DOHH2 (cell line): Measurements from ENCODE around the gene NRCAM.

Experiments used
- H3F3A ChIP-seq: fragments of 200-600 bp; sonication (generic), shearing (Covaris generic); 2 replicates; pipeline ENCODE4 v1.6.0; 2016; ENCODE audit warnings: antibody characterized with exemption, mild to moderate bottlenecking; ENCODE audit not compliant: control insufficient read depth, insufficient read depth
- H3K27ac ChIP-seq: fragments of 200-600 bp; sonication (generic); 2 replicates; pipeline ENCODE4 v1.5.1; 2014; ENCODE audit warnings: low read depth, mild to moderate bottlenecking, low read length, moderate library complexity
- H3K27me3 ChIP-seq: fragments of 200-600 bp; sonication (generic); 2 replicates; pipeline ENCODE4 v1.6.1; 2014; ENCODE audit warnings: mild to moderate bottlenecking, low read length, mixed read lengths; ENCODE audit not compliant: control insufficient read depth
- H3K36me3 ChIP-seq: fragments of 200-600 bp; sonication (generic); 2 replicates; pipeline ENCODE4 v1.6.1; 2014; ENCODE audit warnings: mild to moderate bottlenecking, low read length, moderate library complexity, mixed read lengths; ENCODE audit not compliant: control insufficient read depth
- H3K4me1 ChIP-seq: fragments of 200-600 bp; sonication (generic); 2 replicates; pipeline ENCODE4 v1.6.1; 2014; ENCODE audit warnings: mild to moderate bottlenecking, low read length, mixed read lengths; ENCODE audit not compliant: control insufficient read depth
- H3K4me2 ChIP-seq: fragments of 200-600 bp; sonication (generic); 2 replicates; pipeline ENCODE4 v1.6.0; 2014; ENCODE audit warnings: mild to moderate bottlenecking, low read length, moderate library complexity
- H3K4me3 ChIP-seq: fragments of 200-600 bp; sonication (generic); 2 replicates; pipeline ENCODE4 v1.5.1; 2014; ENCODE audit warnings: mild to moderate bottlenecking, low read length, mixed read lengths
- H3K79me2 ChIP-seq: fragments of 200-600 bp; sonication (generic); 2 replicates; pipeline ENCODE4 v1.6.1; 2014; ENCODE audit warnings: mild to moderate bottlenecking, low read length, mixed read lengths; ENCODE audit not compliant: control insufficient read depth
- H3K9me2 ChIP-seq: fragments of 200-600 bp; sonication (generic); replicated peaks from 2 replicates; pipeline ENCODE4 v1.6.1; 2014; ENCODE audit warnings: mild to moderate bottlenecking, low read length, mixed read lengths; ENCODE audit not compliant: control insufficient read depth
- H3K9me3 ChIP-seq: fragments of 200-600 bp; sonication (generic); 2 replicates; pipeline ENCODE4 v1.6.1; 2014; ENCODE audit warnings: antibody characterized with exemption, low read length, mixed read lengths; ENCODE audit not compliant: control insufficient read depth, insufficient read depth
- H4K20me1 ChIP-seq: fragments of 200-600 bp; sonication (generic); 2 replicates; pipeline ENCODE4 v1.6.0; 2014; ENCODE audit warnings: low read depth, mild to moderate bottlenecking, antibody characterized with exemption, low read length, moderate library complexity; ENCODE audit not compliant: control insufficient read depth, insufficient read depth
- EZH2phosphoT487 ChIP-seq: fragments of 200-600 bp; sonication (generic); IDR thresholded peaks from 2 replicates; pipeline ENCODE4 v1.6.1; 2017; ENCODE audit warnings: borderline replicate concordance, mild to moderate bottlenecking, antibody characterized with exemption, low read length, moderate library complexity, mixed read lengths
- TF ChIP-seq, protein P1 (sequence below): fragments of 200-600 bp; sonication (generic); IDR thresholded peaks from one replicate; pipeline ENCODE4 v1.5.1; 2014; ENCODE audit warnings: antibody characterized with exemption, mild to moderate bottlenecking, low read depth, low read length; ENCODE audit not compliant: poor library complexity, severe bottlenecking

NRCAM gene

DNA sequence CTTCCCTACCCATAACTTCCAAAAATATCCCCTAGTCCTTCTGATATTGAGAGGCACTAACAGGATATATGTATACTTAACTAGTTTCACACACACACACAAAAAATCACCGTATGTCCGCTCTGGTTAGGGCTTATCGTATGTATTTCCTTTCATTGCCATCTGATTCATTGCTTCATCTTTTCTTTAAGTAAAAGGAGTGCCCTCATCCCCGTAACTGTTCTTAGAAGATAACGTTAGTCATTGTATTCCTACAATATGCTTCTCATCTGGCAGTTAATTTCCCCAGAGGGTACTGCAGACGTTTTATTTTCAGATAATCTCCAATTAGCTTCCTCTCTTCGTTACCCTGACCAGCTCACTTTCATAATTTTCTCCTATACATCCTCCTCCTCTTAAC lies 37.3 kb downstream of the NRCAM start:
- TF ChIP-seq, protein P1, sequence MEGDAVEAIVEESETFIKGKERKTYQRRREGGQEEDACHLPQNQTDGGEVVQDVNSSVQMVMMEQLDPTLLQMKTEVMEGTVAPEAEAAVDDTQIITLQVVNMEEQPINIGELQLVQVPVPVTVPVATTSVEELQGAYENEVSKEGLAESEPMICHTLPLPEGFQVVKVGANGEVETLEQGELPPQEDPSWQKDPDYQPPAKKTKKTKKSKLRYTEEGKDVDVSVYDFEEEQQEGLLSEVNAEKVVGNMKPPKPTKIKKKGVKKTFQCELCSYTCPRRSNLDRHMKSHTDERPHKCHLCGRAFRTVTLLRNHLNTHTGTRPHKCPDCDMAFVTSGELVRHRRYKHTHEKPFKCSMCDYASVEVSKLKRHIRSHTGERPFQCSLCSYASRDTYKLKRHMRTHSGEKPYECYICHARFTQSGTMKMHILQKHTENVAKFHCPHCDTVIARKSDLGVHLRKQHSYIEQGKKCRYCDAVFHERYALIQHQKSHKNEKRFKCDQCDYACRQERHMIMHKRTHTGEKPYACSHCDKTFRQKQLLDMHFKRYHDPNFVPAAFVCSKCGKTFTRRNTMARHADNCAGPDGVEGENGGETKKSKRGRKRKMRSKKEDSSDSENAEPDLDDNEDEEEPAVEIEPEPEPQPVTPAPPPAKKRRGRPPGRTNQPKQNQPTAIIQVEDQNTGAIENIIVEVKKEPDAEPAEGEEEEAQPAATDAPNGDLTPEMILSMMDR: no peak
- no peak for TF ChIP-seq EZH2phosphoT487
- H3F3A ChIP-seq: peaks cover 17% of the 10 kb centered on the region
- H3K4me2 ChIP-seq: no peak overlapping the region
- no peak overlapping the region for H3K4me3 ChIP-seq
- peaks cover 43% of the 10 kb centered on the region for H3K4me1 ChIP-seq
- no peaks in the 10 kb centered on the region for H3K36me3 ChIP-seq
- H3K27me3 ChIP-seq: peaks cover 82% of the 10 kb centered on the region
- no peaks in the 10 kb centered on the region for H3K9me2 ChIP-seq
- H3K27ac ChIP-seq: no peak overlapping the region
- no peaks in the 10 kb centered on the region for H3K79me2 ChIP-seq
- peaks cover 7% of the 10 kb centered on the region; the same call in 1 of the 2 replicates for H4K20me1 ChIP-seq
- H3K9me3 ChIP-seq: no peaks in the 10 kb centered on the region

DNA sequence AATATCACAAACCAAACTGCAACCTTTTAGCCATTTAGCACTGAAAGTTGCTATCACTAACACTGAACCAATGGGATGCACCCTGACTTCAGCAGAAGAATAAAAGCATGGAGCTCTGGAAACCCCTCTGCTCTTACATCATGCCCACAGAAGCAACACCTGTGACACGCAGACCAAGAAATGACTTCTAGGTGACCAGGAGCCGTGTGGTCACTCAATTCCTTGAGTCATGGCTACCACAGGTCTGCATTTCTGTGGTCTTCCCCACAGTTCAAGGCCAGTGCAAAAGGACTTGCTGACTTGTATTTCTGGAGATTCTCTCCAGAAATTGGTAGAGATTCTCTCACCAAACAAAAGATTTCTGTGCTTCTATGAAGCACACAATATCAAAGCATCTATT lies 38.3 kb downstream of the NRCAM start:
- Histone ChIP-seq H3K9me3 (no peaks in the 10 kb centered on the region), H3K4me3 (no peak overlapping the region), H4K20me1 (peaks cover 7% of the 10 kb centered on the region; the same call in 1 of the 2 replicates), H3F3A (peaks cover 17% of the 10 kb centered on the region), H3K27me3 (peaks cover 75% of the 10 kb centered on the region), H3K36me3 (no peaks in the 10 kb centered on the region), H3K9me2 (no peaks in the 10 kb centered on the region), H3K27ac (no peak overlapping the region), H3K79me2 (no peaks in the 10 kb centered on the region), H3K4me2 (no peak overlapping the region), H3K4me1 (peaks cover 50% of the 10 kb centered on the region)
- TF ChIP-seq, protein P1: no peak
- TF ChIP-seq EZH2phosphoT487: no peak

DNA sequence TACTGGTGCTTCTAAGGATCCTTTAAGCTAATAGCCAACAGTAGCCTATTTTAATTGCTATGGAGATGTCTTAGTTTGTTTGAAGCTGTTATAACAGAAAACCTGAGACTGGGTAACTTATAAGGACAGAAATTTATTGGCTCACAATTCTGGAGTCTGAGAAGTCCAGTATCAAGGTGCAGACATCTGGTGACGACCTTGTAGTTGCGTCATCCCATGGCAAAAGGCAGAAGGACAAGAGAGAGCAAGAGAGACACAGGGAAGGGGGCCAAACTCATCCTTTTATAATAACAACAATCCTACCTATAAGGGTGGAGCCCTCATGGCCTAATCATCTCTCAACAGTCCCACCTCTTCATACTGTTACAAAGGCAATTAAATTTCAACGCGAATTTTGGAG lies 39.1 kb downstream of the NRCAM start:
- H3K9me2 ChIP-seq: no peaks in the 10 kb centered on the region
- no peak overlapping the region for H3K27ac ChIP-seq
- H3K79me2 ChIP-seq: no peaks in the 10 kb centered on the region
- peaks cover 50% of the 10 kb centered on the region for H3K4me1 ChIP-seq
- H3K27me3 ChIP-seq: peaks cover 68% of the 10 kb centered on the region
- peaks cover 17% of the 10 kb centered on the region for H3F3A ChIP-seq
- H4K20me1 ChIP-seq: peaks cover 7% of the 10 kb centered on the region; the same call in 1 of the 2 replicates
- TF ChIP-seq EZH2phosphoT487: no peak
- TF ChIP-seq, protein P1: no peak
- H3K4me3 ChIP-seq: peak overlapping the region; percentile 56
- H3K4me2 ChIP-seq: peak overlapping the region; percentile 70
- no peaks in the 10 kb centered on the region for H3K36me3 ChIP-seq
- H3K9me3 ChIP-seq: no peaks in the 10 kb centered on the region
